ENCODE measurements around the gene PPIE.

GRCh38 chr1:39745016-39745670 lies 6.5 kb downstream of the PPIE start:
- TF ChIP-seq POLR2AphosphoS5 (IDR thresholded peaks at IDR 0.05) (no peak), POLR2A (IDR thresholded peaks at IDR 0.05; ENCODE audit: low read depth) (no peak)

Measured in esophagus muscularis mucosa (tissue), 2 donors.